Neural cell (in vitro differentiated cells): ENCODE measurements around the gene UBA3.

Source experiments
- EZH2 ChIP-seq: fragments of 200-600, 300-800 bp; shearing (Covaris generic), sonication (generic); IDR thresholded peaks from 2 replicates; pipeline ENCODE4 v1.6.1; 2014; ENCODE audit warnings: antibody characterized with exemption, low read length, borderline replicate concordance, mild to moderate bottlenecking; ENCODE audit not compliant: insufficient read depth, poor library complexity, severe bottlenecking
- RAD21 ChIP-seq: fragments of 450-650 bp; conservative IDR thresholded peaks from 2 replicates; pipeline ENCODE4 v1.6.1; 2014; ENCODE audit warnings: antibody characterized with exemption, mild to moderate bottlenecking, moderate library complexity
- REST ChIP-seq: IDR thresholded peaks from 2 replicates; pipeline ENCODE4 v1.6.1; 2012; ENCODE audit warnings: borderline replicate concordance
- SMC3 ChIP-seq: fragments of 450-650 bp; conservative IDR thresholded peaks from 2 replicates; pipeline ENCODE4 v1.6.1; 2014; ENCODE audit warnings: antibody characterized with exemption, mild to moderate bottlenecking, moderate library complexity; ENCODE audit not compliant: poor library complexity
- TAF1 ChIP-seq: IDR thresholded peaks from 2 replicates; pipeline ENCODE4 v1.6.1; 2012; ENCODE audit warnings: low read depth
- TF ChIP-seq, protein P1 (sequence below): fragments of 450-650 bp; IDR thresholded peaks from 2 replicates; pipeline ENCODE4 v1.5.1; 2014; ENCODE audit warnings: antibody characterized with exemption, mild to moderate bottlenecking, moderate library complexity; ENCODE audit not compliant: poor library complexity, severe bottlenecking

DNA sequence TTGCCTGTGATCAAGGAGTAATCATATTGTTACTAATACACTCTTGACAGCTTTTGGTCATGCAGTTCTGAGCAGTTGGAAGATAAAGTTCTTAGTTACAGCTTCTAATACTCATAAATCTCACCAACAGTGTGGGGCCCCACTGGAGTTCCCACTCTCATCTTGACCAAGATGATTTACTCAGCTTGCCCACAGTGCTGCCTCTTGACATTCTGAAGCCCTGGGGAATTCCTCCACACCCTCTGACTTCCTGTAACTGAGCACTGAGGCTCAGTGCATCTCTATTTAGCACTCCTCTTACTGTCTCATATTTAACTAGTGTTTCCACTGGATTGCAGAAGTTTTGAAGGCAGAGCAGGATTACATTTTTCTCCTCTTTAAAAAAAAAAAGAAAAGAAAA is 2.6 kb upstream of the UBA3 start:
- TF ChIP-seq, protein P1, sequence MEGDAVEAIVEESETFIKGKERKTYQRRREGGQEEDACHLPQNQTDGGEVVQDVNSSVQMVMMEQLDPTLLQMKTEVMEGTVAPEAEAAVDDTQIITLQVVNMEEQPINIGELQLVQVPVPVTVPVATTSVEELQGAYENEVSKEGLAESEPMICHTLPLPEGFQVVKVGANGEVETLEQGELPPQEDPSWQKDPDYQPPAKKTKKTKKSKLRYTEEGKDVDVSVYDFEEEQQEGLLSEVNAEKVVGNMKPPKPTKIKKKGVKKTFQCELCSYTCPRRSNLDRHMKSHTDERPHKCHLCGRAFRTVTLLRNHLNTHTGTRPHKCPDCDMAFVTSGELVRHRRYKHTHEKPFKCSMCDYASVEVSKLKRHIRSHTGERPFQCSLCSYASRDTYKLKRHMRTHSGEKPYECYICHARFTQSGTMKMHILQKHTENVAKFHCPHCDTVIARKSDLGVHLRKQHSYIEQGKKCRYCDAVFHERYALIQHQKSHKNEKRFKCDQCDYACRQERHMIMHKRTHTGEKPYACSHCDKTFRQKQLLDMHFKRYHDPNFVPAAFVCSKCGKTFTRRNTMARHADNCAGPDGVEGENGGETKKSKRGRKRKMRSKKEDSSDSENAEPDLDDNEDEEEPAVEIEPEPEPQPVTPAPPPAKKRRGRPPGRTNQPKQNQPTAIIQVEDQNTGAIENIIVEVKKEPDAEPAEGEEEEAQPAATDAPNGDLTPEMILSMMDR = no peak
- TF ChIP-seq SMC3 = no peak
- no peak for TF ChIP-seq REST
- no peak for TF ChIP-seq EZH2
- no peak for TF ChIP-seq TAF1
- TF ChIP-seq RAD21 = no peak
